ENCODE results near the gene COL6A3.

- no peak for TF ChIP-seq ZNF280B (CRISPR knock-in tag; IDR thresholded peaks at IDR 0.05)
- no peak for TF ChIP-seq ZNF766 (CRISPR knock-in tag; conservative IDR thresholded peaks at IDR 0.05)
Measured at GRCh38 chr2:237344942-237345341, 69.0 kb downstream of the COL6A3 start.

Measured in K562 (cell line).